HG03159 (cell line): ENCODE data around the gene SYPL1.

Source experiments
- ATAC-seq: cut with Tn5 transposase; IDR thresholded peaks from one replicate; pipeline ENCODE4 v1.9.1; 2021; ENCODE audit warnings: mild to moderate bottlenecking, moderate library complexity; ENCODE audit not compliant: unreplicated experiment

SYPL1 gene

GRCh38 chr7:106095634-106096033 lies 16.5 kb downstream of the SYPL1 start:
- ATAC-seq, result no peak

DNA sequence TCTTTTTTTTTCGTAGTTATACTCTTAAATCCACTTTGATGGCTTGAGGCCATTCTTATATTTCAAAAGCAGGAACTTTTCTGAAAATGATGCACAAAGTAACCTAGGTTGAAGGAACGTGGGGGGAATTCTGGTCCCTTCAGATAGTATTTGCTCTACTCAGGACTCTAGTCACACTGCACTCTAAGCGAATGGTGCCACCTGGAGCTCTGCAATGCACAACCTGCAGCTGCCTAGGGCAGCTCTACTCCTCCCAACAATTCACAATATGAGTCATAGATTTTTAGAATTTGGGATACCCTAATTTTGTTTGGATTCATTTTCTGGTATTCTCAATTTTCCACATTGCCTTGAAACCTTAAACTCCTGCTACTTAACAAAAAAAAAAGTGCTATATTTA lies 17.3 kb downstream of the SYPL1 start:
- no peak for ATAC-seq

- ATAC-seq, result no peak
These were observed 19.9 kb downstream of the SYPL1 start for GRCh38 chr7:106092204-106092603.

- peak; percentile 93 for ATAC-seq
These were observed 22.5 kb downstream of the SYPL1 start for GRCh38 chr7:106089647-106090046.

DNA sequence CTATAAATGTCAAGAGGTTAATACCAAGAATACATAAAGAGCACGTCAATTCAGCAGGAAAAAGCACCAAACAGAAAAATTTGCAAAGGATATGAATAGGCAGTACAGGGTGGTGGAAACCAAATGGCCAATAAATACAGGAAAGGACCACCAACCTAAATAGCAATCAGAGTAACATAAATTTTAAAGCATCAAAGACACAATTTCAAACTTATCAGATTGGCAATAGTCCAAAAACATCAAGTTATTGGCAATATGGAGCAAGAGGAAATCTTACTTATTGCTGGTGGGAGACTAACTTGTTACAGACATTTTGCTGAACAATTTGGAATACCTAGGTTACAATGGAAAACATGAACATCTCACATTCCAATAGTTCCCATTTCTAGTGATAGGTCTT lies 24.1 kb downstream of the SYPL1 start:
- no peak for ATAC-seq

DNA sequence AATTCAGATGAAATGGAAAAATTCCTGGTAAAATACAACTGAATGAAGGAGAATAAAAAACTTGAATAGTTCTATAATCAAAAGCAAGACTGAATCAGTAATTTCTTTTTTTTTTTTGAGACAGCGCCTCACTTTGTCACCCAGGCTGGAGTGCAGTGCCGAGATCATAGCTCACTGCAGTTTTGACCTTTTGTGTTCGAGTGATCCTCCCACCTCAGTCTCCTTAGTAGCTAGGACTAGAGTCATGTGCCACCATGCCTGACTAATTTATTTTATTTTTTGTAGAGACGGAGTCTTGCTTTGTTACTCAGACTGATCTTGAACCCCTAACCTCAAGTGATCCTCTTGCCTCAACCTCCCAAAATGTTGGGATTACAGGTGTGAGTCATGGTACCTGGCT lies 26.1 kb downstream of the SYPL1 start:
- no peak for ATAC-seq

- ATAC-seq, result no peak
These were observed 27.1 kb downstream of the SYPL1 start for GRCh38 chr7:106085015-106085414.

DNA sequence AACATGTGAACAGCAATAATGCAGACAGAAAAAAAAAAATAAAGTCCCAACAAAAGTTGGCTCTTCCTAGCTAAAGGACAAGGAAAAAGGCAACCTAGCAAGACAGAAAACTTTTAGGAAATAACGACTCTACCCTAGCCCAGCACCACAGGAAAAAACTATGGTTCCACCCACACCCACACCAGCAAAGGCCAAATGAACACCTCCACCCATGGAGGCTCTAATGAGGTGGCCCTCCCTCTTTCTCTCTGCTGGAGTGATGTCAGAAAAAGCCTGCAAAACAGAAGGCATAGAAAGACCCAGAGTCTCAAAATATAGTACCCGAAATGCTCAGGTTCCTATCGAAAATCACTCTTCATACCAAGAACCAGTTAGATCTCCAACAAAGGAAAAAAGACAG lies 28.4 kb downstream of the SYPL1 start:
- ATAC-seq, result no peak

- ATAC-seq, result no peak
These were observed 29.8 kb downstream of the SYPL1 start for GRCh38 chr7:106082087-106082854.

- no peak for ATAC-seq
These were observed 31.7 kb downstream of the SYPL1 start for GRCh38 chr7:106080300-106080987.

GRCh38 chr7:106076537-106076936 lies 35.6 kb downstream of the SYPL1 start:
- ATAC-seq, result no peak

DNA sequence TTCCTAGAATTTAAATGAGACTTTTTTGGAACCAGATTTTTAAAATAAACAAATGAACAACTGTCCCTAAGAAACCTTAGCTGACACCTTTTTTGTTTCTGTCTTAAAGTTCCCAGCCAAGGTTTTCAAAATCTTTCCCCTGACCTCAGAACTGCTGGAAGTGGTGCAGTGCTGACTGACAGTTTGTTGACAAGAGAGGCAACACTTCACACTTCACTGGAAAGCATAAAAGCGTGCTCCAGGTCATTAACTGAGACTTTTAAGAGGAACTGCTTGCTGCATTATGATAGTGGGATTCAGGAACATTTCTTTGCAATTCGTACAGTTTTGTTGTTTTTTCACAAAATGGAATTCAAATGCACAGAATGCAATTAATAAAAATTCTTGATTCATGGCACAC lies 36.2 kb downstream of the SYPL1 start:
- ATAC-seq, result no peak

DNA sequence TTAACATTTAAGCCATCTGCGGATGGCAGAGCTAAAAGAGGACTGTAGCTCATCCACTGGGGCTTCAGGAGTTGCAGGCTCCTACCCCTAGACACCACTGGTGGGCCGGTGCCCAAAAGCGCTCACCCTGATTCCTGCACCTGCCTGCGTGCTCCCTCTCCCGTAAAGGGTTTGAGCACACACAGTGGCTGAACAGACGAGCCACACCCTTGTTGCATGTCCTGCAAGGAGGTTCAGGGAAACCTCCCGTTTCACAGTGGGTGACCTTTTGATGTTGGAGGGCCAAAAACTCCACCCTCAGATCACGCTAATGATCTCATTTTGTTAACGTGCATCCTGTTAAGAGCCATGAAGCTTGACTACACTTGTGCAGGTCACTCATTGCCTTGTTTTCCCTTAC lies 37.9 kb downstream of the SYPL1 start:
- ATAC-seq, result no peak

- no peak for ATAC-seq
These were observed 38.4 kb downstream of the SYPL1 start for GRCh38 chr7:106073701-106074100.

DNA sequence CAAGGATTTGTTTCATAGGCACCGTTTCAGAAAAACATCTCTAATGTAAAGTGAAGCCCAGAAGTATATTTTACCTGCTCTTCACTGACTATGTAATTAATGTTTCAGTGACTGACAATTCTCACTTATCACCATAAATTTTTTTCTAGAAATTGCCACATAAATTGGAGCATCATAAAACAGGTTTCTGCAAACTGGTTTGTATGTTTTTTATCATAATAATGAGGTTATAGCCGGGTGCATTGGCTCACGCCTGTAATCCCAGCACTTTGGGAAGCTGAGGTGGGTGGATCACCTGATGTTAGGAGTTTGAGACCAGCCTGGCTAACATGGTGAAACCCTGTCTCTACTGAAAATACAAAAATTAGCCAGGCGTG lies 39.4 kb downstream of the SYPL1 start:
- ATAC-seq, result no peak

GRCh38 chr7:106071999-106072714 lies 40.0 kb downstream of the SYPL1 start:
- no peak for ATAC-seq

- ATAC-seq, result peak; percentile 97
These were observed 40.6 kb downstream of the SYPL1 start for GRCh38 chr7:106071356-106071998.

- no peak for ATAC-seq
These were observed 41.4 kb downstream of the SYPL1 start for GRCh38 chr7:106070567-106071254.

DNA sequence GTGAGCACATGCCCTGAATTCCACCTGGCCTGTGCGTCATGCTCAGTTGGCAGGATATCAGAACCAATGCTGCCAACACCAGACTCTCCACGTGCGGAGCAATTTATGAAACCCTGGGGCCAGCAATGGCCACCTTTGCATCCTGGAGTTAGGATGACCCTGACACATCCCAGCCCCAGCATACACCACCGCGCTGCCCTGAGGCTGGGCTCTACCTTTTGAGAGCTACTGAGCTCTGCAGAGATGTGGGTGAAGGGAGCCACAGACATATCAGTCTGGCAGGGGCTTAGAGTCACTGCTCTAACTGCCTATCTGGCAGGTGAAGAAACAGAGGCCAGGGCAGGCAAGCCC lies 41.9 kb downstream of the SYPL1 start:
- no peak for ATAC-seq

GRCh38 chr7:106069471-106070200 lies 42.5 kb downstream of the SYPL1 start:
- no peak for ATAC-seq
